ENCODE results near the gene CCDC85C. TPM values are rescaled to one million over a fixed set of nuclear protein-coding genes. Genes with fewer than 3 reads are reported as not detected.
A peak's percentile ranks its signal among the peaks of the same experiment; 100 is the strongest.

CCDC85C gene
- total RNA-seq, 1 donor from 2014 or later, result 18.6 TPM

GRCh38 chr14:99575043-99576023, 28.7 kb downstream of the CCDC85C start:
- no peak for DNase-seq (ENCODE audit: extremely low read depth, low read depth, low spot score)

- no peak for DNase-seq (ENCODE audit: extremely low read depth, low read depth, low spot score)
Measured at GRCh38 chr14:99574099-99574880, 29.7 kb downstream of the CCDC85C start.

GRCh38 chr14:99573436-99574098, 30.4 kb downstream of the CCDC85C start:
- no peak for DNase-seq (ENCODE audit: extremely low read depth, low read depth, low spot score)

- DNase-seq (ENCODE audit: extremely low read depth, low read depth, low spot score), result no peak
Measured at GRCh38 chr14:99573000-99573330, 31.0 kb downstream of the CCDC85C start.

GRCh38 chr14:99572173-99572999, 31.6 kb downstream of the CCDC85C start:
- DNase-seq (ENCODE audit: extremely low read depth, low read depth, low spot score), result no peak

- no peak for DNase-seq (ENCODE audit: extremely low read depth, low read depth, low spot score)
Measured at GRCh38 chr14:99571303-99571986, 32.6 kb downstream of the CCDC85C start.

- no peak for DNase-seq (ENCODE audit: extremely low read depth, low read depth, low spot score)
Measured at GRCh38 chr14:99570544-99571302, 33.3 kb downstream of the CCDC85C start.

GRCh38 chr14:99569725-99570543, 34.1 kb downstream of the CCDC85C start:
- DNase-seq (ENCODE audit: extremely low read depth, low read depth, low spot score), result no peak

- DNase-seq (ENCODE audit: extremely low read depth, low read depth, low spot score), result no peak
Measured at GRCh38 chr14:99568567-99569560, 35.1 kb downstream of the CCDC85C start.

GRCh38 chr14:99566390-99567354, 37.3 kb downstream of the CCDC85C start:
- DNase-seq (ENCODE audit: extremely low read depth, low read depth, low spot score), result no peak

- no peak for DNase-seq (ENCODE audit: extremely low read depth, low read depth, low spot score)
Measured at GRCh38 chr14:99566009-99566389, 38.0 kb downstream of the CCDC85C start.

GRCh38 chr14:99565383-99565782, 38.6 kb downstream of the CCDC85C start:
- no peak for DNase-seq (ENCODE audit: extremely low read depth, low read depth, low spot score)

GRCh38 chr14:99564926-99565259, 39.1 kb downstream of the CCDC85C start:
- DNase-seq (ENCODE audit: extremely low read depth, low read depth, low spot score), result no peak

GRCh38 chr14:99564256-99564925, 39.6 kb downstream of the CCDC85C start:
- peak; percentile 58 for DNase-seq (ENCODE audit: extremely low read depth, low read depth, low spot score)

- DNase-seq (ENCODE audit: extremely low read depth, low read depth, low spot score), result no peak
Measured at GRCh38 chr14:99563749-99564129, 40.3 kb downstream of the CCDC85C start.
